H9 (cell line): Measurements from ENCODE around the gene TMEM106C. TPM values are rescaled to one million over a fixed set of nuclear protein-coding genes. Genes with fewer than 3 reads are reported as not detected.

Source experiments
- DNase-seq: peaks from one replicate; pipeline ENCODE4 v3.0.0-alpha.2; 2017
- H2AFZ ChIP-seq: one replicate; pipeline ENCODE4 v1.6.1; 2013; ENCODE audit warnings: mild to moderate bottlenecking, low read length, control low read depth, moderate library complexity
- H2AK5ac ChIP-seq: 2 replicates; pipeline ENCODE4 v1.6.1; 2013; ENCODE audit warnings: low read length, control low read depth, mixed read lengths; ENCODE audit not compliant: insufficient read length
- H2BK120ac ChIP-seq: one replicate; pipeline ENCODE4 v1.6.1; 2013; ENCODE audit warnings: low read depth, mild to moderate bottlenecking, low read length, control low read depth, inconsistent platforms; ENCODE audit not compliant: poor library complexity, severe bottlenecking
- H2BK12ac ChIP-seq: 2 replicates; pipeline ENCODE4 v1.6.1; 2013; ENCODE audit warnings: low read length, control low read depth, mixed read lengths, low read depth; ENCODE audit not compliant: insufficient read length
- H2BK15ac ChIP-seq: 2 replicates; pipeline ENCODE4 v1.6.1; 2013; ENCODE audit warnings: low read depth, low read length, control low read depth
- H2BK20ac ChIP-seq: one replicate; pipeline ENCODE4 v1.6.1; 2013; ENCODE audit warnings: low read depth, mild to moderate bottlenecking, low read length, control low read depth, inconsistent platforms; ENCODE audit not compliant: poor library complexity, severe bottlenecking
- H2BK5ac ChIP-seq: 2 replicates; pipeline ENCODE4 v1.6.1; 2013; ENCODE audit warnings: low read length, control low read depth, mixed read lengths; ENCODE audit not compliant: insufficient read length
- H3K14ac ChIP-seq: 2 replicates; pipeline ENCODE4 v1.6.1; 2013; ENCODE audit warnings: low read length, control low read depth; ENCODE audit not compliant: insufficient read depth
- H3K18ac ChIP-seq: 2 replicates; pipeline ENCODE4 v1.6.1; 2013; ENCODE audit warnings: low read depth, mild to moderate bottlenecking, mixed read lengths, low read length, control low read depth; ENCODE audit not compliant: insufficient read length
- H3K23ac ChIP-seq: 2 replicates; pipeline ENCODE4 v1.6.1; 2013; ENCODE audit warnings: low read length, control low read depth, mixed read lengths, low read depth; ENCODE audit not compliant: insufficient read length
- H3K23me2 ChIP-seq: 2 replicates; pipeline ENCODE4 v1.6.1; 2013; ENCODE audit warnings: low read depth, mild to moderate bottlenecking, mixed read lengths, low read length, control low read depth; ENCODE audit not compliant: insufficient read length, poor library complexity, severe bottlenecking
- H3K27ac ChIP-seq: 2 replicates; pipeline ENCODE4 v1.5.1; 2013; ENCODE audit warnings: low read length, control low read depth, mixed read lengths, low read depth; ENCODE audit not compliant: insufficient read length
- H3K27me3 ChIP-seq: 2 replicates; pipeline ENCODE4 v1.6.1; 2013; ENCODE audit warnings: low read length, control low read depth, inconsistent platforms; ENCODE audit not compliant: insufficient read depth
- H3K4ac ChIP-seq: 2 replicates; pipeline ENCODE4 v1.6.1; 2013; ENCODE audit warnings: low read depth, mild to moderate bottlenecking, control low read depth, inconsistent platforms, low read length, moderate library complexity
- H3K4me1 ChIP-seq: 2 replicates; pipeline ENCODE4 v1.6.1; 2013; ENCODE audit warnings: low read length, control low read depth, inconsistent platforms; ENCODE audit not compliant: insufficient read depth
- H3K4me2 ChIP-seq: 2 replicates; pipeline ENCODE4 v1.6.1; 2013; ENCODE audit warnings: low read length, control low read depth, mixed read lengths; ENCODE audit not compliant: insufficient read length, insufficient read depth
- H3K56ac ChIP-seq: 2 replicates; pipeline ENCODE4 v1.6.1; 2013; ENCODE audit warnings: low read depth, mild to moderate bottlenecking, mixed read lengths, low read length, control low read depth; ENCODE audit not compliant: insufficient read length
- H3K79me1 ChIP-seq: 2 replicates; pipeline ENCODE4 v1.6.1; 2013; ENCODE audit warnings: low read depth, mild to moderate bottlenecking, moderate library complexity, low read length, control low read depth, inconsistent platforms; ENCODE audit not compliant: insufficient read depth, poor library complexity, severe bottlenecking
- H3K79me2 ChIP-seq: 2 replicates; pipeline ENCODE4 v1.6.1; 2013; ENCODE audit warnings: low read length, control low read depth, inconsistent platforms; ENCODE audit not compliant: insufficient read depth
- H3K9ac ChIP-seq: 2 replicates; pipeline ENCODE4 v1.6.1; 2013; ENCODE audit warnings: low read length, control low read depth, mixed read lengths; ENCODE audit not compliant: insufficient read length; ENCODE audit errors: extremely low read depth
- H3K9me3 ChIP-seq: one replicate; pipeline ENCODE4 v1.6.1; 2013; ENCODE audit warnings: low read depth, low read length, inconsistent platforms; ENCODE audit not compliant: control insufficient read depth
- H3T11ph ChIP-seq: one replicate; pipeline ENCODE4 v1.6.1; 2013; ENCODE audit warnings: mild to moderate bottlenecking, low read length, control low read depth, inconsistent platforms
- H4K20me1 ChIP-seq: one replicate; pipeline ENCODE4 v1.6.1; 2013; ENCODE audit not compliant: control insufficient read depth, insufficient read length, insufficient read depth
- H4K5ac ChIP-seq: 2 replicates; pipeline ENCODE4 v1.6.1; 2013; ENCODE audit warnings: low read depth, mild to moderate bottlenecking, mixed read lengths, low read length, control low read depth; ENCODE audit not compliant: insufficient read length
- H4K8ac ChIP-seq: replicated peaks from 2 replicates; pipeline ENCODE4 v1.6.1; 2013; ENCODE audit warnings: low read length, control low read depth, mixed read lengths, low read depth; ENCODE audit not compliant: insufficient read length
- H4K91ac ChIP-seq: 2 replicates; pipeline ENCODE4 v1.6.1; 2013; ENCODE audit warnings: low read depth, mild to moderate bottlenecking, moderate library complexity, mixed read lengths, low read length, control low read depth; ENCODE audit not compliant: insufficient read length
- H3K27ac Mint-ChIP-seq, 3 experiments: 2 replicates in 2 of 3; 3 replicates in 1 of 3; pipeline ENCODE4 v1.8.0; 2020 to 2021; ENCODE audit warnings: mixed read lengths in 3 of 3, mild to moderate bottlenecking in 1 of 3, moderate library complexity in 1 of 3
- H3K27me3 Mint-ChIP-seq: 2 replicates; pipeline ENCODE4 v1.8.0; 2021; ENCODE audit warnings: low read depth, mild to moderate bottlenecking, moderate library complexity, mixed read lengths
- H3K36me3 Mint-ChIP-seq, 3 experiments: 2 replicates in 2 of 3; 3 replicates in 1 of 3; pipeline ENCODE4 v1.8.0; 2020 to 2021; ENCODE audit warnings: low read depth in 3 of 3, mixed read lengths in 3 of 3; ENCODE audit not compliant: insufficient read depth in 1 of 3
- H3K4me1 Mint-ChIP-seq, 2 experiments: 2 replicates each; pipeline ENCODE4 v1.8.0; 2020; ENCODE audit warnings: mixed read lengths in 2 of 2
- H3K4me3 Mint-ChIP-seq, 2 experiments: 2 replicates in 1 of 2; 3 replicates in 1 of 2; pipeline ENCODE4 v1.8.0; 2020 to 2021; ENCODE audit warnings: mild to moderate bottlenecking in 2 of 2, mixed read lengths in 2 of 2, moderate library complexity in 1 of 2
- H3K9me3 Mint-ChIP-seq, 2 experiments: 2 replicates in 1 of 2; 3 replicates in 1 of 2; pipeline ENCODE4 v1.8.0; 2020; ENCODE audit warnings: mild to moderate bottlenecking in 2 of 2, mixed read lengths in 2 of 2, moderate library complexity in 1 of 2
- WGBS: extraction: QIAGEN DNeasy Blood & Tissue Kit; methylation state at CpG from one replicate; pipeline ENCODE4 v1.1.7; 2013; ENCODE audit warnings: missing lambda C conversion rate, low lambda C conversion rate, mixed read lengths; ENCODE audit not compliant: insufficient read length; ENCODE audit errors: extremely low coverage; 5-methylcytosine and 5-hydroxymethylcytosine counted together
- total RNA-seq: library from RNA; stranded (reverse); gene quantifications from 2 replicates; pipeline ENCODE4 v1.2.1, GENCODE V29; 2021
- TF ChIP-seq, protein P1 (sequence below): fragments of 200-600 bp; sonication (generic); conservative IDR thresholded peaks from 3 replicates; pipeline ENCODE4 v1.8.0; 2021; ENCODE audit warnings: antibody characterized with exemption, mild to moderate bottlenecking

The TMEM106C gene
- total RNA-seq, 1 experiment from 2014 or later = 43.7 TPM

DNA sequence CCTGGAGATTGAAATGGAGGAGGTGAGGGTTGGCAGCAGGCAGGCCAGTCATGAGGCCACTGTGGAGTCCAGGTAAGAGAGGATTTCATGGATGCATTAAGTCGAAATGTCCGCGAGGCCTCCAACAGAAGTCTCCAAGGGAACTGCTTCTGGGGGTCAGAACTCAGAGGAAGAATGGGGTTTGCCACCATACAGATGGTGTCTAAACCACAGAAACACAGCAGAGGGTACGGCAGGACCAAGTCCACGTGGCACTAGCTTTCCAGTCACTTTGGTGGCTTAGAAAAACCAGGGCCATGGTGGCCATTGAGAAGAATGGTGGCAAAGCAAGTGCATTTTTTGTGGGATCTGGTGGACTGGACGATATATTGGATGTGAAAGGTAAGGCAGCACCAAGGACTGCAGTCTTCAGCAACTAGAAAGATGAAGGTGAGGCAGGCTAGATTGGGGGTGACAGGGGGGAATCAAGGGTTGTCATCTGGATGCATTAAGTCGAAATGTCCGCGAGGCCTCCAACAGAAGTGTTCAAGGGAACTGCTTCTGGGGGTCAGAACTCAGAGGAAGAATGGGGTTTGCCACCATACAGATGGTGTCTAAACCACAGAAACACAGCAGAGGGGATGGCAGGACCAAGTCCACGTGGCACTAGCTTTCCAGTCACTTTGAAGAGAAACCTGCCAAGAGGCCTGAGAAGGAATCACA, 22.5 kb upstream of the TMEM106C start:
- Histone ChIP-seq H3K27me3 (no peaks in the 10 kb centered on the region), H3K4me1 (no peaks in the 10 kb centered on the region), H2AFZ (no peak overlapping the region), H3K14ac (0 out of 2 replicates have a peak overlapping the region, but pooled peaks have one; percentile 16), H4K5ac (no peak overlapping the region), H3K23me2 (peaks cover 2% of the 10 kb centered on the region), H3K27ac (no peak overlapping the region), H2BK12ac (no peak overlapping the region), H2BK120ac (no peak overlapping the region), H3K56ac (no peak overlapping the region), H3K9me3 (no peaks in the 10 kb centered on the region), H2BK15ac (no peak overlapping the region), H3K4me2 (no peak overlapping the region), H2BK20ac (no peak overlapping the region), H3K18ac (no peak overlapping the region), H3K23ac (no peak overlapping the region), H4K8ac (no peak overlapping the region), H4K20me1 (peaks cover 2% of the 10 kb centered on the region), H2BK5ac (no peak overlapping the region), H3K79me1 (no peaks in the 10 kb centered on the region), H3K9ac (no peak overlapping the region), H2AK5ac (no peak overlapping the region), H3K4ac (no peak overlapping the region), H3K79me2 (no peaks in the 10 kb centered on the region), H4K91ac (no peak overlapping the region), H3T11ph (no peak overlapping the region)
- Mint-ChIP-seq H3K4me1 (peaks cover 9 to 20% of the 10 kb centered on the region in 2 experiments), H3K9me3 (no peaks in the 10 kb centered on the region; a peak in 1 of 5 replicates), H3K36me3 (no peaks in the 10 kb centered on the region), H3K4me3 (no peak overlapping the region), H3K27ac (no peak overlapping the region), H3K27me3 (peaks cover 34% of the 10 kb centered on the region)
- no peak for DNase-seq
- TF ChIP-seq, protein P1, sequence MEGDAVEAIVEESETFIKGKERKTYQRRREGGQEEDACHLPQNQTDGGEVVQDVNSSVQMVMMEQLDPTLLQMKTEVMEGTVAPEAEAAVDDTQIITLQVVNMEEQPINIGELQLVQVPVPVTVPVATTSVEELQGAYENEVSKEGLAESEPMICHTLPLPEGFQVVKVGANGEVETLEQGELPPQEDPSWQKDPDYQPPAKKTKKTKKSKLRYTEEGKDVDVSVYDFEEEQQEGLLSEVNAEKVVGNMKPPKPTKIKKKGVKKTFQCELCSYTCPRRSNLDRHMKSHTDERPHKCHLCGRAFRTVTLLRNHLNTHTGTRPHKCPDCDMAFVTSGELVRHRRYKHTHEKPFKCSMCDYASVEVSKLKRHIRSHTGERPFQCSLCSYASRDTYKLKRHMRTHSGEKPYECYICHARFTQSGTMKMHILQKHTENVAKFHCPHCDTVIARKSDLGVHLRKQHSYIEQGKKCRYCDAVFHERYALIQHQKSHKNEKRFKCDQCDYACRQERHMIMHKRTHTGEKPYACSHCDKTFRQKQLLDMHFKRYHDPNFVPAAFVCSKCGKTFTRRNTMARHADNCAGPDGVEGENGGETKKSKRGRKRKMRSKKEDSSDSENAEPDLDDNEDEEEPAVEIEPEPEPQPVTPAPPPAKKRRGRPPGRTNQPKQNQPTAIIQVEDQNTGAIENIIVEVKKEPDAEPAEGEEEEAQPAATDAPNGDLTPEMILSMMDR = no peak
- WGBS = no CpG with 5 or more reads among the region's 10 CpGs
